Measurements from ENCODE around the gene NXPH1. TPM values are rescaled to one million over a fixed set of nuclear protein-coding genes. Genes with fewer than 3 reads are reported as not detected.

NXPH1 gene
- total and polyA plus RNA-seq, 2 experiments from 2014 or later, result not detected

- Histone ChIP-seq H3K36me3 (ENCODE audit: low read depth) (no peaks in the 10 kb centered on the region), H4K20me1 (ENCODE audit: insufficient read depth) (no peaks in the 10 kb centered on the region), H3K27ac (no peak overlapping the region), H3K9me3 (ENCODE audit: low read depth) (no peaks in the 10 kb centered on the region), H3K4me1 (ENCODE audit: insufficient read depth) (no peaks in the 10 kb centered on the region), H3K79me2 (ENCODE audit: insufficient read depth) (no peaks in the 10 kb centered on the region), H2AFZ (no peak overlapping the region), H3K9ac (no peak overlapping the region), H3F3A (ENCODE audit: insufficient read depth) (no peaks in the 10 kb centered on the region), H3K9me2 (ENCODE audit: insufficient read depth) (no peaks in the 10 kb centered on the region), H3K27me3 (replicated peaks; ENCODE audit: insufficient read depth) (no peaks in the 10 kb centered on the region), H3K4me2 (ENCODE audit: unreplicated experiment) (no peak overlapping the region), H3K4me3 (no peak overlapping the region)
- no peak for DNase-seq
- no peak for TF ChIP-seq EZH2 (IDR thresholded peaks at IDR 0.05; ENCODE audit: insufficient read depth, poor library complexity, severe bottlenecking)
- no peak for TF ChIP-seq EZH2phosphoT487 (IDR thresholded peaks at IDR 0.05; ENCODE audit: insufficient read depth, low read depth)
- WGBS, 2 experiments (ENCODE audit: low coverage in 1 of 2, low lambda C conversion rate in 2 of 2, missing lambda C conversion rate in 2 of 2), result 20 to 23% methylated on average over 6 of the region's 6 CpGs
- in situ Hi-C loops (cut with MboI), result no loop called here
These were observed 146.3 kb downstream of the NXPH1 start for GRCh38 chr7:8579661-8580194.

- H3K27me3 ChIP-seq (replicated peaks; ENCODE audit: insufficient read depth), result no peaks in the 10 kb centered on the region
- TF ChIP-seq EZH2 (IDR thresholded peaks at IDR 0.05; ENCODE audit: insufficient read depth, poor library complexity, severe bottlenecking), result no peak
- no peak for TF ChIP-seq EZH2phosphoT487 (IDR thresholded peaks at IDR 0.05; ENCODE audit: insufficient read depth, low read depth)
- H4K20me1 ChIP-seq (ENCODE audit: insufficient read depth), result no peaks in the 10 kb centered on the region
- H3K4me3 ChIP-seq, result no peak overlapping the region
- no peak overlapping the region for H2AFZ ChIP-seq
- WGBS, 2 experiments (ENCODE audit: low coverage in 1 of 2, low lambda C conversion rate in 2 of 2, missing lambda C conversion rate in 2 of 2), result 11 to 16% methylated on average over 5 of the region's 5 CpGs
- no peak overlapping the region for H3K4me2 ChIP-seq (ENCODE audit: unreplicated experiment)
- no peaks in the 10 kb centered on the region for H3K4me1 ChIP-seq (ENCODE audit: insufficient read depth)
- no peaks in the 10 kb centered on the region for H3K36me3 ChIP-seq (ENCODE audit: low read depth)
- no peaks in the 10 kb centered on the region for H3F3A ChIP-seq (ENCODE audit: insufficient read depth)
- in situ Hi-C loops (cut with MboI), result no loop called here
- DNase-seq, result no peak
- H3K9me3 ChIP-seq (ENCODE audit: low read depth), result no peaks in the 10 kb centered on the region
- H3K9me2 ChIP-seq (ENCODE audit: insufficient read depth), result no peaks in the 10 kb centered on the region
- H3K9ac ChIP-seq, result no peak overlapping the region
- H3K79me2 ChIP-seq (ENCODE audit: insufficient read depth), result no peaks in the 10 kb centered on the region
- no peak overlapping the region for H3K27ac ChIP-seq
These were observed 148.4 kb downstream of the NXPH1 start for GRCh38 chr7:8581842-8582241.

GRCh38 chr7:8582728-8583127, 149.3 kb downstream of the NXPH1 start:
- no peak overlapping the region for H2AFZ ChIP-seq
- DNase-seq, result no peak
- 14 to 23% methylated on average over 3 of the region's 3 CpGs for WGBS, 2 experiments (ENCODE audit: low coverage in 1 of 2, low lambda C conversion rate in 2 of 2, missing lambda C conversion rate in 2 of 2)
- H3K27ac ChIP-seq, result no peak overlapping the region
- no peak for TF ChIP-seq EZH2phosphoT487 (IDR thresholded peaks at IDR 0.05; ENCODE audit: insufficient read depth, low read depth)
- TF ChIP-seq EZH2 (IDR thresholded peaks at IDR 0.05; ENCODE audit: insufficient read depth, poor library complexity, severe bottlenecking), result no peak
- in situ Hi-C loops (cut with MboI), result no loop called here
- H3K9me3 ChIP-seq (ENCODE audit: low read depth), result no peaks in the 10 kb centered on the region
- H3K27me3 ChIP-seq (replicated peaks; ENCODE audit: insufficient read depth), result no peaks in the 10 kb centered on the region
- H3K9me2 ChIP-seq (ENCODE audit: insufficient read depth), result no peaks in the 10 kb centered on the region
- H3K4me2 ChIP-seq (ENCODE audit: unreplicated experiment), result no peak overlapping the region
- no peaks in the 10 kb centered on the region for H3K36me3 ChIP-seq (ENCODE audit: low read depth)
- H3K4me3 ChIP-seq, result no peak overlapping the region
- no peaks in the 10 kb centered on the region for H3K79me2 ChIP-seq (ENCODE audit: insufficient read depth)
- H3K9ac ChIP-seq, result no peak overlapping the region
- no peaks in the 10 kb centered on the region for H4K20me1 ChIP-seq (ENCODE audit: insufficient read depth)
- no peaks in the 10 kb centered on the region for H3F3A ChIP-seq (ENCODE audit: insufficient read depth)
- H3K4me1 ChIP-seq (ENCODE audit: insufficient read depth), result no peaks in the 10 kb centered on the region

GRCh38 chr7:8585591-8585990, 152.2 kb downstream of the NXPH1 start:
- in situ Hi-C loops (cut with MboI), result no loop called here
- Histone ChIP-seq H4K20me1 (ENCODE audit: insufficient read depth) (no peaks in the 10 kb centered on the region), H3K27me3 (replicated peaks; ENCODE audit: insufficient read depth) (no peaks in the 10 kb centered on the region), H3K9ac (no peak overlapping the region), H2AFZ (no peak overlapping the region), H3F3A (ENCODE audit: insufficient read depth) (no peaks in the 10 kb centered on the region), H3K79me2 (ENCODE audit: insufficient read depth) (no peaks in the 10 kb centered on the region), H3K27ac (no peak overlapping the region), H3K9me2 (ENCODE audit: insufficient read depth) (no peaks in the 10 kb centered on the region), H3K4me3 (no peak overlapping the region), H3K4me1 (ENCODE audit: insufficient read depth) (no peaks in the 10 kb centered on the region), H3K36me3 (ENCODE audit: low read depth) (no peaks in the 10 kb centered on the region), H3K4me2 (ENCODE audit: unreplicated experiment) (no peak overlapping the region), H3K9me3 (ENCODE audit: low read depth) (no peaks in the 10 kb centered on the region)
- no peak for TF ChIP-seq EZH2 (IDR thresholded peaks at IDR 0.05; ENCODE audit: insufficient read depth, poor library complexity, severe bottlenecking)
- no peak for TF ChIP-seq EZH2phosphoT487 (IDR thresholded peaks at IDR 0.05; ENCODE audit: insufficient read depth, low read depth)
- DNase-seq, result no peak
- WGBS, 2 experiments (ENCODE audit: low coverage in 1 of 2, low lambda C conversion rate in 2 of 2, missing lambda C conversion rate in 2 of 2), result 0% methylated on average over 1 of the region's 1 CpG

- Histone ChIP-seq H3K4me1 (ENCODE audit: insufficient read depth) (no peaks in the 10 kb centered on the region), H3K36me3 (ENCODE audit: low read depth) (no peaks in the 10 kb centered on the region), H3K27me3 (replicated peaks; ENCODE audit: insufficient read depth) (no peaks in the 10 kb centered on the region), H3K27ac (no peak overlapping the region), H3K9me2 (ENCODE audit: insufficient read depth) (no peaks in the 10 kb centered on the region), H3K79me2 (ENCODE audit: insufficient read depth) (no peaks in the 10 kb centered on the region), H3F3A (ENCODE audit: insufficient read depth) (no peaks in the 10 kb centered on the region), H3K9ac (no peak overlapping the region), H2AFZ (no peak overlapping the region), H3K4me3 (no peak overlapping the region), H4K20me1 (ENCODE audit: insufficient read depth) (no peaks in the 10 kb centered on the region; the same call in 1 of the 2 replicates), H3K4me2 (ENCODE audit: unreplicated experiment) (no peak overlapping the region), H3K9me3 (ENCODE audit: low read depth) (no peaks in the 10 kb centered on the region)
- 35% methylated on average over 4 of the region's 4 CpGs for WGBS, 2 experiments (ENCODE audit: low coverage in 1 of 2, low lambda C conversion rate in 2 of 2, missing lambda C conversion rate in 2 of 2)
- TF ChIP-seq EZH2phosphoT487 (IDR thresholded peaks at IDR 0.05; ENCODE audit: insufficient read depth, low read depth) (no peak), EZH2 (IDR thresholded peaks at IDR 0.05; ENCODE audit: insufficient read depth, poor library complexity, severe bottlenecking) (no peak)
- in situ Hi-C loops (cut with MboI), result no loop called here
- DNase-seq, result no peak
These were observed 156.8 kb downstream of the NXPH1 start for GRCh38 chr7:8590225-8590624.
